GM19397 (cell line): ENCODE measurements around the gene CFAP77.

Experiments
- ATAC-seq: cut with Tn5 transposase; IDR thresholded peaks from one replicate; pipeline ENCODE4 v1.9.1; 2021; ENCODE audit warnings: mild to moderate bottlenecking, moderate library complexity; ENCODE audit not compliant: unreplicated experiment

CFAP77 gene

DNA sequence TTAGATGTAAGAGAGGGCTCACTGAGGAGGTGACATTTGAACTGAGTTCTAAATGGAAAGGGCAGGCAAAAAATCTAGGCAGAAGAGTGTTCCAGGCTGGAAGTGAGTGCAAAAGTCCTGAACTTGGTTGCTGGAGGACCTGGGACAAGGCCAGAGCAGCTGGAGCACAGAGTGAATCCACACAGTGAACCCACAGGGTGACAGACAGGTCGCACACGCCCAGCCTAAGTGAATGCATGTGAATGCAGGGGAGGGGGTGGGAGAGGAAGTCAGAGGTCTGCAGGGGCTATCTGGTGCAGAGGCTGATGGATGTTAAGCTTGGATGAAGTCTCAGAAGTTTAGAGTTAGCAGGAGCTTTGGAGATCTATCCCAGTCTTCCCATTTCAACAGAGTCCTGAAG, 2.8 kb upstream of the CFAP77 start:
- no peak for ATAC-seq

DNA sequence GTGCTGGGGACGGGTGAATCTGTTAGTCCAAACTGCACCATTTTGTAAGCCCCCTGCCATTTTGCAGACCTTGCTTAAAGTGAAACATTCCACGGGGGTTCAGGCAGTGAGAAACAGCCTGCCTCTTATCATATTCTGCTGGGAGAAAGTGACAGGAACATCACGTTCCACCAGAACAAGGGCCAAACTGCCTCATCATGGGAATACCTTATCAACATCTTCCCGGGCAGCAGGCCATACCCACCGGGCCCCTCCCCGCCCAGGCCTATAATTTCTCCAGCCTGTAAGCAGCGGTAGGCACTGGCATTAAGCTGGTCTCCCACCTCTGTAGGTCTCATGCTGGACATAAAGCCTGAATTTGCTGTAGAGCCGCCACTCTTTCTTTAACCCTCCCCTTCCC, 1.5 kb upstream of the CFAP77 start:
- no peak for ATAC-seq

DNA sequence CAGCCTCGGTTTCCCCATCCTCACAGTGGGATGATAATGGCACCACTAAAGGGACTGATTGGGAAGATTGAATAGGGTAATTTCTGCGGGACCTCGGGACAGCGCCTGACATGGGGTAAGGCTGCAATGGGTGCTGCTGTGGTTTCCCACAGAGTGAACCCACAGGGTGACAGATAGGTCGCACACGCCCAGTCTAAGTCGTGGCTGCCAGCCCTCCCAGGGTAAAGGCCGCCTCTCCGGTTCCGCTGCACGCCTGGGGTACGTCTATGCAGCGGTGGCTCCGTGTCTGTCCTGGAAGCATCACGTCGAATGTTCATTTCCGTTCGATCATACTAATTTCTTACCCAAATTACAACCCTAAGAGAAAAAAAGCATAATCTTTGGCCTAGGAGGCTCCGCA, 631 bp downstream of the CFAP77 start:
- ATAC-seq = no peak

DNA sequence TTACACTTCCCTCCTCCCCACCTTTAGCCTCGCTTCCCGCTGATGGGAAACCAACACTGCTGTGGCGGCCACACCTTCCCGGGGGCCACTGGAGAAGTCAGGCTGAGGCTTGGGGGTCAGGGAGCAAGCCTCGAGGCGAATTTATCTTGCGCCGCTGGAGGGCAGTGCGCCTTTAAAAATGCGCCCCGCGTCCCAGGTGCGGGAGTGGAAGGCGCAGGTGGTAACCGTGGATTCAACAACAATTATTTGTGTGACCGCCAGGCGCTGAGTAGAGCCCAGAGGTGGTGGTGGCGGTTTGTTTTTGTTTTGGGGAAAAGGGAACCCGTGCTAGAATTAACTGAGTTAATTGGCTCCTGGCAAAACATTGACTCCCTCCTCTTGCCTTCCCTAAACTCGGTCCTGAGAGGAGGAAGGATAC, 1.1 kb downstream of the CFAP77 start:
- no peak for ATAC-seq

DNA sequence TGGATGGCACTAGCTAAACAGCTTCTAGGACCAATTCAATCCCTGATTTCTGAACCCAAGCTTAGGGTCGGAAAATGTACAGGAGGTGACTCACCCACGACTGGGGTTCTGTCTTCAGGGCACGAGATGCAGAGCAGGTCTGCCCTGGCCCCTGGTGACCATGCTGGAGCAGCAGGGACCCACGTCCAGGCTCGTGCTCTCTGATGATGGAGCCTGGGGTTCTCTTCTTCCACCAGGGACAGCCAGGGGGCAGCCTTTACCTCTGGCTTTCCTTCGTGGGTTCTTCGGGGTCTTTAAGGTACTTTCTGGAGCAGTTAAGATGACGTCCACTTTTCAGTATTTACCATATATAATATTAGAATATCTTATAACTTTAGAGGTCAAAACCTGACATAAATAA, 2.1 kb downstream of the CFAP77 start:
- no peak for ATAC-seq

DNA sequence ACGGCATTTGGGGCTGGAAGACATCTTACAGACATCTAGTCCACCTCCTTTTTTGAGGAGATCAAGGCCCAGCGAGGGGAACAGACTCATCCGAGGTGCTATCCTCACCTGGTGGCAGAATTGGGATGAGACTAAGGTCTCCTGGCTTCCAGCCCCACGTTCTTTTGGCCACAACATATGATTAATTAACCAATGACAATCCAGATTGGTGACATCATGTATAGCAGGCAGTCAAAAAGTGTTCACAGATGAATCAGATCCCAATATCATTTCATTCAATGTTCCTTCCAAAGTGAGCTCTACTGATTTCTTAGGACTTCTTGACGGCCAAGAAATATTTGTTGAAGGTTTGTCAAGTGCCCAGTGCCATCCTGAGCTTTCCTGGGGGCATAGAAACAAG, 3.9 kb downstream of the CFAP77 start:
- ATAC-seq = no peak

DNA sequence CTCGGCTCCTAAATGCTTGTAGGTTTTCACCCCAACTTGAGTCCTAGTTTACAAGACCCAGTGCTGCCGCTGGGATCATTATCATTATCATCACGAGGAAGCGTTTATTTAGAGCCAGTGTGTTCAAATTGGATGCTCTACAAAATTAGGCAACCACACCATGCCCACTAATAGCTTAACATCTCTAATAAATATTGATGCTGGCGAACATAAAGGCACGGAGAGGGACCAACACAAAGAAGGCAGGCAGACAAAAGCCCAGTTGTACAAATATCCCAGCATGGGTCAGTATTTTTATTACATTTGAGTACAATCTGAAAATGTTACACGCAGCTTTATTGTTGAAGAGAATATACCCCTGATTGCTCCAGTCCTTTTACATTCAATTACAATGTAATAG, 4.7 kb downstream of the CFAP77 start:
- no peak for ATAC-seq

DNA sequence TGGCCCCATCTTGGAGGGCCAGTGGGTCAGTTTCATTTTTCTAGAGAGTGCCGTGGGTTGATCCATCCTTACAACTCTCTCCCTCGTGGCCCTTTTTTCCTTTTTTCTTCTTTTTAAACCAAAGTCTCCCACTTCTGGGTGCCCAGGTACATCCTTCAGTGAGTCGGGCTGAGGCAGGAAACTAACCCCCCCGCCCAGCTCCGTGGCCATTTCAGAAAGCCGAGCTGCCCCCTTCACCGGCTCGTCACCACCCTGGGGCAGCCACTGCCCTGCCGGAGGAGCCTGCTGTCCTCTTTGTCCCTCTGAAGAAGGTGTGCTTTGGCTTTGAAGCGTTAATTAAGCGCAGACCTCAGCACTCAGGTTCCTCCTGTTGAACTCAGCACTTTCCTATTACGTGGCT, 5.2 kb downstream of the CFAP77 start:
- no peak for ATAC-seq

DNA sequence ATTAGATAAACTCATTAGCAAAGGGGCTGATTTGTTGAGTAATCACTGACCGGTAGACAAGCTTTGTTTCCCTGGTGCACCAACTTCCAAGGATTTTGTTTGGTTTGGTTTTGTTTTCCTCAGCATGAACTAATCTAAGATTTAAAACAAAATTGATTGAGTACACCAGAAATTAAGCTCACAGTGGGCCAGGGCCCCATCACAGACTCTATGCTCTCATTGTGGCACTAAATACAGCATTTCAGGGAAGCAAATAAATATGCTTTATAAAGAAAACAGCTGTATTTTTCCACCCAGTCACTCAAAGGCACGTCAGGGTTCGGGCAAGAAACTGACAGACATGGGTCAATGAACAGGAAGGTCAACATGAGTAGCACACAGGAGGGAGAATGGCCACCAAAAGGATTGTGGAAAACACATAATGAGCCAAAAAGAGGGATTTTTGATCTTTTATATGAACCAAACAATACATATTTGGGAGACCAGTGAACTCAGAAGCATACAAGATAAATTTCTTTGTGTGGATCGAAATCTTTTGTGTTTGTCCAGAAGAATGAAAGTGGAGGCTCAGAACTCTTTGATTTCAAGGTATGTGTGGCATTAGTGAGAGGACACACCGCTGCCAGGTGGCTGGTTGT, 8.8 kb downstream of the CFAP77 start:
- ATAC-seq = no peak

DNA sequence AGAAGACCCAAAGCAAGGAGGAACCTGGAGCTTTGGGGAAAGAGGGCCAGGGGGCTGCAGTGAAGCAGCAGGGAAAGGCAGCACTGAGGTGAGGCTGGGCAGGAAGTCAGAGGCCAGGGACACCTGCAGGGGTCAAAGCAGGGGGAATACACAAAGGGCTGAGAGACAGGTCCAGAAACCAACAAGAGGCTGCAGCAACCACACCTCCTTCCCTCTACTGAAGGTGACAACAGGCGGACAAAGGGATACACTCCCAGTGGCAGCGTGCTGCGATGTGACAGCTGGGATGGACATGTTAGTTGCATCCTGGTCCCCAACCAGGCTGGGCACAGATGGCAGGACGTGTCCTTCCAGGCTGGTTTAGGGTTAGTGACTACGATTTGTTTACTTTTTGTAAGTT, 12.6 kb downstream of the CFAP77 start:
- ATAC-seq = no peak

DNA sequence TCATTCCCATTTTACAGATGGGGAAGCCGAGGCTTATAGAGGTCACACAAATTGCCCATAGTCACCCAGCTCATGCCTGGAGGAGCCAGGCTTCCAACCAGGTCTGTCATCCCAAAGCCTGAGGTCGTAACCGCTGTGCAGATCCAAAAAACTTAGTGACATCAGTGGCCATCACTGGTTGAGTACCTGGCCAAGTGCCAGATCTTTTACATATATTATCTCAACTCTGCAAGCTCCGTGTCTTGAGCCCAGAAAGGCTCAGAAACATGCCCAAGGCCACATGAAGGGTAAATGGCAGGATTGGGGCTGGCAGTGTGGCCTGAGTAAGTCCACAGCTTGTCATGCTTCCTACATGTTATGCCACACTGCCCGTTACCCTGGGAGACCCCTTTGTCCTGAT, 13.5 kb downstream of the CFAP77 start:
- ATAC-seq = no peak

DNA sequence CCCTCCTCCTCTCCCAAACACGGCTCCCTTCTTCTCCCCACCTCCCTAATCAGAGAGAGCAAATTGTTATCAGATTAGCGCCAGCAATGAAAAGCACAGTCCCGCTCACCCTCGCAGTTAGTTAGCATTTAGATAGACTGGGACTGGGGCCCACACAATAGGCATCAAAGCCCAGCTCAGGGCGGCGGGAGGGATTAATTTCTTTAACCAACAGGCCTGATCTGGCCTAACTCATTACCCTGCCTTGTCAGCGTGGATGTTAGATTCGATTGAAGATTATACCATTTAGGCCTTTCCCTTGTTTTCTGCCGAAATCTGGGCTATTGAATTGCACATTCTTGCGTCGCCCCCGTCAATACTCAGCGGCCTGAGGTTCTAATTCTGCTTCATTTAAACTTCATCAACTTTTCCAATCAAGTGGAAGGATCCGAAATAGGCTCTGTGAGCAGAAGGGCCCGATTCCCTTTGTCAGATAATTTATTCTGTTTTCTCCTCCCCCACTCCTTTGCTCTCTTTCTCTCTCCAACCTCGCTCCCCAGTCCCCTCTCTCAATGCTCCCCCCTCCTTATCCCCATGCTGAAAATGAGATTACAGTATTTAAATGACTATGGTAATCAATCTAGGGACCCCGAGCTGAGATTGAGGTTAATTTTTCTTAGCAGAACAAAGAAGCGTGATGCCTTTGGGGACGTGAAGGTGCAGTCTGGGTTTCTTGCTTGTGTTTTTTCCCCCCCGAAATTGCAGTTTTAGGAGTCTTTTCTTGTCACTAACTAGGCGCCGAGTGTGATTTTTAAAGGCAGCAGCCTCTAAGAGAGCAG, 15.1 kb downstream of the CFAP77 start:
- ATAC-seq = no peak

DNA sequence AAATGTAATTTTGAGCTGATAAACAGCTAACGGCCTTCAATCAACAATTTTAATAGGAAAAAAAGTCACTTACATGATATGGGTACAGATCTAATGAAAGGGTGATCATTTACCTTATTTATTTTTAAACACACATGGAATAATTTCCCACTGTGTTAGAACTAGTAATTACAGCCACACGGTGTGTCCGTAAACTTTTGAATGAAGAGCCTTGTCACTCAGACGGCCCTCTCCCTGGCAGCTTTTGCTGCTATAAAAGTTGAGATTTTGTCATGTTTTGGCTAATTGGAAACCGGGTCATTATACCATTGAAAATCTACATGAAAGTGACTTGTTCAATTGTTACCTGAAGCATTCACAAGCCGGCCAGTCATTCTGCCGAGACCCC, 15.7 kb downstream of the CFAP77 start:
- ATAC-seq = no peak

DNA sequence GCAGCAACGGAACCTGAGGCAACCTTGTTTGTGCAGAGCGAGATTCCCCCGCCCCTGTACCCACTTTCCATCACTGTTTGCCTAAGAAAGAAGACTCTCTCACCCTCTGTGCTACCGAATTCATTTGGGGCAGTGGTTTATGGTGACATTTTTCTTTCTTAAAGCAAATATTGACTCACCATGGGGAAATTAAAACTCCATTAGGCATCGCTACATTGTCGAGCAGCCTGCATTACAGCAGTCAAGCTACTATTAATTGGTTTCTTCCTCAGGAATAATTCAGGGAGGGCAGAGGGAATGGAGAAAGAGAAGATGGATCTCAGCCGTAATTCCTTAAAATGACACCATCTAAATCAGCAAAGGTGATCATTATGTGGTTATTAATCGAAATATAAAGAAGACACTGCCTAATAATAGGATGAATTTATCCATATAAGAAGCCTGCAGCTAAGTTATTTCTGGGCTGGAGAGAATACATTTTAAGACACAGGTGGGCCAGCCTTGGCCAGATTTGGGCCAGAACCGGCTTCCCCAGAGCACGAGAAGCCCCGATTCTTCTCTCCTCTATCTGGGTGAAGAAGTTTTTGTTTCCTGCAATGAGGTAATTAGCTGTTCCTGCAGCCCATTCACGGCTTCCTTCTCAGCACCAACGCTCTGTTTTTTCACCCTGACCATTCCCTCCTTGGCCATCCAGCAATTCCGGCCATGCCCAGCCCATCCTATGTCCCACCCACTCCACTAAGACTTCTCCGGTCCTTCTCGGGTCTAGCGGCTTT, 16.8 kb downstream of the CFAP77 start:
- no peak for ATAC-seq

DNA sequence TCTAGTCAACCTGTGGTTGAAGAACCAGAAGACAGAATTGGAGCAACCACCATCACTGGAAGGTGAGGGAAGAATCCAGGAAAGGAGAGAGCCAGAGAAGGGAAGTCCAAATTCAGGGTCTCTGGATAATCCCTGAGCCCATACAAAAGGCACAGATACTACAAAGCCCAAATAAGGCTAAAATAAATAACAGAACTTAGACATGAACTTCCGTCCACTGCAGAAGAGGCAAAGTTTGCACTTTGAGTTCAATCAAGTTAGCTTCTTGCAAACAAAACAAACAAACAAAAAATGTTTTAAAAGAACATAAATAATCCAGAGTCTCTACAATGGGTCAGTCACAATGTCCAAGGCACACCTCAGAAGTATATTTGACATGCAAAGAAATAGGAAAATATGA, 21.0 kb downstream of the CFAP77 start:
- no peak for ATAC-seq

DNA sequence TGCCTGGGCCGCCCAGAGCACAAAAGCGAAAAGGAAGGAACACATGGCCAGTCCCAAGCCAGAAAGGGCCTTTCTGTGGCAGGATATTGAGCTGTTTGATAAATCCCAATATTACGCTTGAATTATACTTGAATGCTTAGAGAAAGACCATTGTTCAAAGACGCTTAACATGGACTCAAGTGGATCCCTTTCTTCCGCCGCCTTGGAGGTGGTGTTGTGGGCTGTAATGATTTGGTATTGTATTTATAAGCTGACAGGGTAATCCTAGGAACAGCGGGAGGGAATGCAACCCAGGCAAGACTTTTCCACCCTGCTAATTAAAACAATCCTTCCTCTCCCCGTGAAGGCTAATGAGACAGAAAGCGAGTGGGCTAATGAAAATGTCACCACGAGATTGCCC, 24.9 kb downstream of the CFAP77 start:
- no peak for ATAC-seq

DNA sequence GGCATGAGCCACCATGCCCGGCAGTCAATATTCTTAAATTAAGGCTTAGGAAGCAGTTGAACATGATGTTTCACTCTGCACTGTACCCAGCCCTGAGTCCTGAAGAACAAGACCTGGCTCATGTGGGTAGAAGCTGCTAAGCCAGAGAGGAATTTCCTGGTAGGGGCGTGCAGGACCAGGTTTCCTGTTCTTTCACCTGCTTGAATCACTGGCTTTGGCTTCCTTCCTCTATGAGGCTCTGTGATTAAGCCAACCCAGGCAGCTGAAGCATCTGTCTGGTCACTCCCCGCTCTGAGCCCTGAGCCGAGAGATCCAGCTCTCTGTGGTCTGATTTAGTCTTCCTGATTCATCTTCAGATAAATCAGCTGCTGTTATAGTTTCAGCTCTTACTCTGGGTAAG, 29.1 kb downstream of the CFAP77 start:
- ATAC-seq = no peak

DNA sequence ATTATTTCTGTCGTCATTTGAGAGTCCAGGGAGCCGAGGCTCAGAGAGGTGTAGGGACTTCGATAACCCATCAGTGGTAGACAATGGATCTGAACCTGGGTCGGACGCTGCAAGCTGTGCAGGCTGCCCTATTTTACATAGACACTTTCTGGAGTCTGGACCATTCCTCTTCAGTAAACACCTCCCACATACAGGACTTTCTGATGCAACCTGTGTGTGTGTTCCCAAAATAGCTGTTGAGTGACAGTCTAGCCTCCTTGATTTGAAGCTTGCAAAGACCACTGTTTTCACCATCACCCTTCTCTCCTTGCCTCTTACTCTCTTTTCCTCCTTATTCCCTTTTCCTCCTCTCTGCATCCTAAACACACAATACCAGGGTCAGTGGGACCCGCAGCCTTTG, 30.7 kb downstream of the CFAP77 start:
- ATAC-seq = no peak

DNA sequence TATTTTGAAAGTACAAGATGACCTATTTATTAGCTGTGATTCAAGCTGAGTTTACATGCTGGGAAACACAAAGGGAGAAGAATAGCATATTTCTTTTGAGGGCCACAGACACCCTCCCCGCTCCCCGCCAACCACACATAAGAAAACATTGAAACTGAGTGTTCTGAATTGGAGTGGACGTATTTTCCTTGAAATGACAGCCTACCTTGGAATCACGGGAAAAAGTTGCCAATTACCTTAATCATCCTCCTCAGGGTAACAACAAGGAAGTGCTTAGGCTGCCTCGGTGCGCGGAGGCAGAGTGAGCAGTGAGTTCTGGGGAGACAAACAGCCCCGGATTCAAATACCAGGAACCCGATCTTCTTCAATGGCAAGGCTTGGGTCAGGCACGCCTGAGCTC, 31.4 kb downstream of the CFAP77 start:
- ATAC-seq = no peak

DNA sequence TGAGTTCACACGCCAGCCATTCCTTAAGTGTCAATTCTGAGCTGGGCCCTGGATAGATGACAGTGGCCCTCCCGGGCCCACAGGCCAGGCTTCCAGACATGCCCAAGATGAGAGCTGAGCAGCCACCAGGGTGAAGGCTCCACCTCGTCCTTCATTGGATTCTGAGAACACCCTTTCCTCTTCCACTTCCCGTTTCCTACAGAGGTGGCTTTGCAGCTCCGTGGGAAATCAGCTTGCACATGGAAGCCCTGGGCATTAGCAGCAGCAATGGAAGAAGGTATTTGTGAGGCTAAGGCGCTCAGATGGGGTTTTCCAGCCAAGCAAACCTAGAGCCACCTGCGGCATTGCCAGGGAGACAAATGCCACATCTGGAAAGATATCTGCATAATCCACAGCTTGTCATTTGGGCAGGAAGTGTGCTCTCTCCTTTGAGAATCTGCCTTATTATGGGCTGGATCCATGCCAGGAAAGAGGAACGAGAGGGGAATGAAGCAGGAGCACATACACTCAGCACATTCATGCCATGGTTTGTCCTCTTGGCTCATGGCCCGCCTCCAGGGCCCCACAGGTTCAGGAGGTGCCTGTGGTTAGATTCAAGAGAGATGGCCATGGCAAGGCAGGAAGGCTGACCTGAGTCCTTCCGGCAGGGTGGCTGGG, 34.1 kb downstream of the CFAP77 start:
- ATAC-seq = no peak

DNA sequence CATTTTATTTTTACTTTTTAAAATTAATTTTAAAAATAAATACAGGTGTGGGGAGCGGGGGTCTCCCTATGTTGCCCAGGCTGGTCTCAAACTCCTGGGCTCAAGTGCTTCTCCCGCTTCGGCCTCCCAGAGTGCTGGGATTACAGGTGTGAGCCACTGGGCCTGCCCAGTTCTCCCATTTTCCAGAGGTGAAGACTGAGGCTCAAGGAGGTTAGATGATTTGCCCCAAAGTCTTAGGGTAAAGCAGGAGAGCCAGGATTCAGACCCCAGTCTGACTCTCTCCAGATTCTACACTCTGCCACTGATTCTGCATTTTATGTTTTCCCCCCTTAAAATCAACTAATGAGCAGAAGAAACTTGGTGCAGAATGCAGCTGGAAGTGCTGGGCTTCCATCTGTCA, 36.9 kb downstream of the CFAP77 start:
- no peak for ATAC-seq

DNA sequence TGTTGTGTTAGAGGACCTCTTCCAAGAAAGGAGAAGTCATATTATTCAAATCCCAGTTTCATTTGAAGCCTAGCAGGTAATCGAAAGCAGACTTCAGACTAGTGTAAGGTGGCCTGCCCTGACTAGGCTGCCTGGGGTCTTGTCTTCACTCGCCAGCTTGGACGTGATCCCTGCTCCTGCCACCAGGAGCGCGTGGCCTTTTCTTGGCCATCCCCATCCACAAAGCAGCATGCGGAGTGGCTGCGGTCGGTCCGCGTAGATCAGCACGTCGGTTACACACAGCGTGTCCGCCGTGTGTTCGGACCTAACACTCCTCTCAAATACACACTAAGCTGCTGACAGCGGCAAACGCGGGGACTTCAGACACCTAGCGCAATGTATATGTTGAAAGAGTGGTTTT, 37.3 kb downstream of the CFAP77 start:
- ATAC-seq = no peak
